ENCODE measurements around the gene FBH1. TPM values are rescaled to one million over a fixed set of nuclear protein-coding genes. Genes with fewer than 3 reads are reported as not detected.

FBH1 gene
- total and polyA plus RNA-seq, 9 of the 15 experiments (the other 6 are each of a cell fraction or from before 2014, with no cell fraction given), result 13.4 to 108 (median 77.8) TPM

DNA sequence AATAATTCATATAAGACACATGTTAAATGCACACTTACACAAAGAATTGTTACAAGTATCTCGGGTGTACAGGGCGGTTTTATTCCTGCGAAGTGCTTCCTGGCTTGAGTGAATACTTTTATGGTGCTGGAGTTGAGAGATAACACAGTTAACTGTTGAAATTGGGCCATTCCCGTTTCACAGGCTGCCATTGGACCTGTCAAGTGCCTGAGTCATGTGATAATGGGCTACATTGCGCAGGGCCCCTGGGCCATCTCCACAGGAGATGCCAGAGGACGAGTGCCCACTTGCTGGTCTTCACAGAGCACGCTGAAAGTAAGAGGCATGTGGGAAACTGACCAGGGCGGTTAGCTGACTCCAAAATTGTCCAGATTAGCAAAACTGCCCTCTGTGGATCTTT, 4.8 kb downstream of the FBH1 start (continued):
- no peak for TF ChIP-seq TSHZ1 (CRISPR knock-in tag; IDR thresholded peaks at IDR 0.05)
- TF ChIP-seq CBX8 (IDR thresholded peaks at IDR 0.05; ENCODE audit: borderline replicate concordance, extremely low read depth, low read depth, low read length, poor library complexity, severe bottlenecking), result no peak
- TF ChIP-seq ZNF384 (IDR thresholded peaks at IDR 0.05; ENCODE audit: low read depth, low read length), result no peak
- peak; percentile 93 for TF ChIP-seq ARID1B (IDR thresholded peaks at IDR 0.05)
- TF ChIP-seq, protein P1, sequence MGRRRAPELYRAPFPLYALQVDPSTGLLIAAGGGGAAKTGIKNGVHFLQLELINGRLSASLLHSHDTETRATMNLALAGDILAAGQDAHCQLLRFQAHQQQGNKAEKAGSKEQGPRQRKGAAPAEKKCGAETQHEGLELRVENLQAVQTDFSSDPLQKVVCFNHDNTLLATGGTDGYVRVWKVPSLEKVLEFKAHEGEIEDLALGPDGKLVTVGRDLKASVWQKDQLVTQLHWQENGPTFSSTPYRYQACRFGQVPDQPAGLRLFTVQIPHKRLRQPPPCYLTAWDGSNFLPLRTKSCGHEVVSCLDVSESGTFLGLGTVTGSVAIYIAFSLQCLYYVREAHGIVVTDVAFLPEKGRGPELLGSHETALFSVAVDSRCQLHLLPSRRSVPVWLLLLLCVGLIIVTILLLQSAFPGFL (CRISPR knock-in tag; IDR thresholded peaks at IDR 0.05), result no peak
- no peak for TF ChIP-seq HEY1 (CRISPR knock-in tag; IDR thresholded peaks at IDR 0.05; ENCODE audit: borderline replicate concordance)
- TF ChIP-seq NEUROD1 (IDR thresholded peaks at IDR 0.05; ENCODE audit: borderline replicate concordance, low read depth, low read length, partially characterized antibody), result peak; percentile 26
- peak; percentile 78; the same call in 1 of the 2 replicates for TF ChIP-seq ZNF589 (CRISPR knock-in tag; IDR thresholded peaks at IDR 0.05; ENCODE audit: low read depth)
- TF ChIP-seq KLF6 (CRISPR knock-in tag; IDR thresholded peaks at IDR 0.05; ENCODE audit: borderline replicate concordance), result no peak
- TF ChIP-seq TAL1 (IDR thresholded peaks at IDR 0.05), result peak; percentile 80
- TF ChIP-seq PTTG1 (tag; IDR thresholded peaks at IDR 0.05; ENCODE audit: low read depth), result no peak
- no peak for TF ChIP-seq ZNF444 (CRISPR knock-in tag; IDR thresholded peaks at IDR 0.05)
- no peak for TF ChIP-seq ZBTB7A (IDR thresholded peaks at IDR 0.05; ENCODE audit: borderline replicate concordance, control insufficient read depth, low read depth, low read length)
- no peak for TF ChIP-seq PYGO2 (tag; IDR thresholded peaks at IDR 0.05)
- no peak for TF ChIP-seq CREB3L1 (IDR thresholded peaks at IDR 0.05; ENCODE audit: borderline replicate concordance, low read depth)
- TF ChIP-seq SMC3 (conservative IDR thresholded peaks at IDR 0.05; ENCODE audit: insufficient read depth, low read depth, low read length), result no peak
- TF ChIP-seq NFYB (IDR thresholded peaks at IDR 0.05; ENCODE audit: extremely low read depth, insufficient read length), result no peak
- no peak for TF ChIP-seq PTRF (tag; IDR thresholded peaks at IDR 0.05)
- TF ChIP-seq TAF9B (IDR thresholded peaks at IDR 0.05; ENCODE audit: partially characterized antibody), result no peak
- TF ChIP-seq ZBTB34 (CRISPR knock-in tag; IDR thresholded peaks at IDR 0.05), result no peak

Data from K562 (cell line).